Vagina (tissue), 2 donors: ENCODE measurements around the gene SSBP4. TPM values are rescaled to one million over a fixed set of nuclear protein-coding genes. Genes with fewer than 3 reads are reported as not detected.
A peak's percentile ranks its signal among the peaks of the same experiment; 100 is the strongest.

Experiments used
- DNase-seq, 2 donors: peaks; one replicate each; pipeline ENCODE4 v3.0.0-alpha.2; 2017; ENCODE audit errors: extremely low spot score in 2 of 2
- H3K27ac ChIP-seq: fragments of 200-600 bp; sonication (generic); one replicate; pipeline ENCODE4 v1.5.1; 2019
- H3K27me3 ChIP-seq: fragments of 200-600 bp; sonication (generic); one replicate; pipeline ENCODE4 v1.5.1; 2019
- H3K36me3 ChIP-seq, 2 donors: fragments of 200-600 bp; sonication (generic); one replicate each; pipeline ENCODE4 v1.5.1; 2017 to 2019
- H3K4me1 ChIP-seq: fragments of 200-600 bp; sonication (generic); one replicate; pipeline ENCODE4 v1.5.1; 2019
- H3K4me3 ChIP-seq, 2 donors: fragments of 200-600 bp; sonication (generic); 1 replicate in 1 of 2; 2 replicates in 1 of 2; pipeline ENCODE4 v1.5.1; 2016 to 2019
- H3K9me3 ChIP-seq: fragments of 200-600 bp; sonication (generic); one replicate; pipeline ENCODE4 v1.5.1; 2019
- CTCF ChIP-seq, 3 experiments: fragments of 450-650 bp in 2 of 3; fragments of 200-600 bp in 1 of 3; sonication (generic) in 1 of 3; IDR thresholded peaks; one replicate each; pipeline ENCODE4 v1.5.1; 2017 to 2019; ENCODE audit warnings: antibody characterized with exemption in 3 of 3, mild to moderate bottlenecking in 2 of 3, moderate library complexity in 2 of 3
- POLR2A ChIP-seq, 2 donors: fragments of 450-650 bp; IDR thresholded peaks; one replicate each; pipeline ENCODE4 v1.6.1; 2017; ENCODE audit warnings: antibody characterized with exemption in 2 of 2, mild to moderate bottlenecking in 2 of 2, moderate library complexity in 2 of 2
- POLR2AphosphoS5 ChIP-seq, 2 donors: sonication (generic); formaldehyde crosslinking; IDR thresholded peaks; one replicate each; pipeline ENCODE4 v1.9.0; 2017; ENCODE audit warnings: antibody characterized with exemption in 2 of 2, mild to moderate bottlenecking in 2 of 2, low read depth in 1 of 2; ENCODE audit not compliant: insufficient read depth in 1 of 2
- intact Hi-C: fragments of 100-400 bp; cut with DNase I; formaldehyde crosslinking; loops from one replicate; pipeline ENCODE4 v1.15.1; 2023
- total RNA-seq: library from RNA; depleted of rRNA; stranded (reverse); fragments of >200 nt; gene quantifications from one replicate; pipeline ENCODE4 v1.2.3, GENCODE V29; 2016

SSBP4 gene
- total RNA-seq, 1 donor from 2014 or later: 72.7 TPM

GRCh38 chr19:18385675-18386542 lies 33.3 kb upstream of the SSBP4 start, which contains the start of gene GDF15:
Gene GDF15 (plus strand): TSS chr19:18386158. CDS start chr19:18386190, 32 bp downstream.
- peak in 1 of 2 donors; percentile 44 for TF ChIP-seq POLR2A (IDR thresholded peaks at IDR 0.05)
- peak in 1 of 2 donors; percentile 77 for TF ChIP-seq POLR2AphosphoS5 (IDR thresholded peaks at IDR 0.05; ENCODE audit: insufficient read depth in 1 of 2, low read depth in 1 of 2)
- TF ChIP-seq CTCF (IDR thresholded peaks at IDR 0.05): peak in 1 of 3 experiments; percentile 32
- H3K4me1 ChIP-seq: peaks cover 22% of the 10 kb centered on the region
- no peaks in the 10 kb centered on the region for H3K9me3 ChIP-seq
- H3K4me3 ChIP-seq: peak within 1 kb of the TSS; percentile 23 to 36
- intact Hi-C loops: no loop called here
- DNase-seq: no peak
- no peaks in the 10 kb centered on the region for H3K36me3 ChIP-seq
- H3K27me3 ChIP-seq: no peaks in the 10 kb centered on the region
- H3K27ac ChIP-seq: peak within 1 kb of the TSS; percentile 79

- Histone ChIP-seq H3K4me1 (peaks cover 22% of the 10 kb centered on the region), H3K36me3 (no peaks in the 10 kb centered on the region), H3K4me3 (peak overlapping the region; percentile 23 to 36), H3K27ac (peak overlapping the region; percentile 79), H3K9me3 (no peaks in the 10 kb centered on the region), H3K27me3 (no peaks in the 10 kb centered on the region)
- no peak for TF ChIP-seq POLR2A (IDR thresholded peaks at IDR 0.05)
- no peak for TF ChIP-seq POLR2AphosphoS5 (IDR thresholded peaks at IDR 0.05; ENCODE audit: insufficient read depth in 1 of 2, low read depth in 1 of 2)
- no peak for TF ChIP-seq CTCF (IDR thresholded peaks at IDR 0.05)
- DNase-seq: no peak
- intact Hi-C loops: no loop called here
Observed at GRCh38 chr19:18386543-18387271, 32.5 kb upstream of the SSBP4 start.

GRCh38 chr19:18388100-18388959 lies 30.9 kb upstream of the SSBP4 start:
- no peaks in the 10 kb centered on the region for H3K9me3 ChIP-seq
- no peaks in the 10 kb centered on the region for H3K36me3 ChIP-seq
- no peak for TF ChIP-seq POLR2A (IDR thresholded peaks at IDR 0.05)
- TF ChIP-seq POLR2AphosphoS5 (IDR thresholded peaks at IDR 0.05; ENCODE audit: insufficient read depth in 1 of 2, low read depth in 1 of 2): peak in 1 of 2 donors; percentile 50
- peak; percentile 95 to 98 (median 97) for TF ChIP-seq CTCF (IDR thresholded peaks at IDR 0.05)
- intact Hi-C loops: no loop called here
- no peak for DNase-seq
- H3K4me3 ChIP-seq: peak overlapping the region; percentile 32 to 47
- peaks cover 22% of the 10 kb centered on the region for H3K4me1 ChIP-seq
- no peaks in the 10 kb centered on the region for H3K27me3 ChIP-seq
- H3K27ac ChIP-seq: peak overlapping the region; percentile 62

- TF ChIP-seq CTCF (IDR thresholded peaks at IDR 0.05): no peak
- no peak for TF ChIP-seq POLR2A (IDR thresholded peaks at IDR 0.05)
- TF ChIP-seq POLR2AphosphoS5 (IDR thresholded peaks at IDR 0.05; ENCODE audit: insufficient read depth in 1 of 2, low read depth in 1 of 2): no peak
- DNase-seq: no peak
- H3K4me1 ChIP-seq: peaks cover 22% of the 10 kb centered on the region
- peak overlapping the region in 1 of 2 donors; percentile 47 for H3K4me3 ChIP-seq
- H3K36me3 ChIP-seq: no peaks in the 10 kb centered on the region
- H3K27ac ChIP-seq: peak overlapping the region; percentile 62
- intact Hi-C loops: no loop called here
- no peaks in the 10 kb centered on the region for H3K27me3 ChIP-seq
- no peaks in the 10 kb centered on the region for H3K9me3 ChIP-seq
Observed at GRCh38 chr19:18388960-18389725, 30.1 kb upstream of the SSBP4 start.
